Endothelial cell of umbilical vein (primary cell): ENCODE measurements around the gene KDM5C. TPM values are rescaled to one million over a fixed set of nuclear protein-coding genes. Genes with fewer than 3 reads are reported as not detected.

ENCODE experiments used
- BruUV-seq: library from RNA; stranded (reverse); fragments of 400-500 nt; replicated peaks from 2 replicates; lab custom pipeline; 2021; lab: Mats Ljungman, UMichigan
- CTCF ChIA-PET: fragments of 300-600, 350-600 bp; sonication (Branson Sonifier 250); formaldehyde crosslinking; loops from one replicate; lab custom pipeline; 2021; ENCODE audit warnings: antibody characterized with exemption, inconsistent platforms; lab: Charles Lee
- POLR2A ChIA-PET: fragments of 300-600, 350-600 bp; sonication (Branson Sonifier 250); formaldehyde crosslinking; loops from one replicate; lab custom pipeline; 2021; ENCODE audit warnings: antibody characterized with exemption, inconsistent platforms; lab: Charles Lee
- DNase-seq: peaks from one replicate; pipeline ENCODE4 v3.0.0-alpha.2; 2011; ENCODE audit warnings: low read depth, low spot score
- FAIRE-seq: peaks from 2 replicates; lab custom pipeline; 2011; peaks lifted over from hg19 to GRCh38; lab: Jason Lieb, UNC
- H2AFZ ChIP-seq: 2 replicates; pipeline ENCODE4 v1.6.0; 2012; ENCODE audit warnings: low read depth, low read length, control low read depth, inconsistent platforms
- H3K27ac ChIP-seq: 2 replicates; pipeline ENCODE4 v1.5.1; 2011; ENCODE audit warnings: low read depth, mild to moderate bottlenecking, control low read depth, low read length, moderate library complexity; ENCODE audit not compliant: insufficient read depth
- H3K27me3 ChIP-seq, 2 experiments: 2 replicates each; pipeline versions ENCODE4 v1.6.0 to v1.6.1; 2011; ENCODE audit warnings: low read length in 2 of 2, mixed read lengths in 1 of 2; ENCODE audit not compliant: control insufficient read depth in 2 of 2, insufficient read depth in 2 of 2
- H3K36me3 ChIP-seq, 2 experiments: 2 replicates in 1 of 2; 3 replicates in 1 of 2; pipeline ENCODE4 v1.5.1; 2011; ENCODE audit warnings: low read length in 2 of 2, mild to moderate bottlenecking in 1 of 2, moderate library complexity in 1 of 2; ENCODE audit not compliant: control insufficient read depth in 2 of 2, insufficient read depth in 2 of 2; ENCODE audit errors: extremely low read depth in 1 of 2
- H3K4me1 ChIP-seq: 3 replicates; pipeline ENCODE4 v1.5.1; 2011; ENCODE audit warnings: mild to moderate bottlenecking, low read length; ENCODE audit not compliant: control insufficient read depth, insufficient read depth; ENCODE audit errors: extremely low read depth
- H3K4me2 ChIP-seq: 2 replicates; pipeline ENCODE4 v1.6.1; 2011; ENCODE audit warnings: low read length, control low read depth, mixed read lengths; ENCODE audit not compliant: insufficient read depth
- H3K4me3 ChIP-seq, 3 experiments: fragments of 200-600 bp in 1 of 3; sonication (generic), shearing (Covaris generic) in 1 of 3; replicated peaks in 1 of 3; 2 replicates each; pipeline ENCODE4 v1.5.1; 2011 to 2016; ENCODE audit warnings: control low read depth in 3 of 3, low read length in 3 of 3, mild to moderate bottlenecking in 2 of 3, inconsistent platforms in 1 of 3, low read depth in 1 of 3, moderate library complexity in 1 of 3; ENCODE audit not compliant: insufficient read depth in 1 of 3
- H3K79me2 ChIP-seq: 2 replicates; pipeline ENCODE4 v1.6.0; 2012; ENCODE audit warnings: low read length, inconsistent platforms; ENCODE audit not compliant: control insufficient read depth, insufficient read depth
- H3K9ac ChIP-seq: replicated peaks from 2 replicates; pipeline ENCODE3; 2011; ENCODE audit warnings: low read length, control low read depth; ENCODE audit not compliant: insufficient read depth; ENCODE audit errors: extremely low read depth
- H3K9me1 ChIP-seq: replicated peaks from 3 replicates; pipeline ENCODE4 v1.6.0; 2011; ENCODE audit warnings: mild to moderate bottlenecking, low read length; ENCODE audit not compliant: control insufficient read depth, insufficient read depth; ENCODE audit errors: extremely low read depth
- H3K9me3 ChIP-seq: replicated peaks from 2 replicates; pipeline ENCODE4 v1.5.1; 2012; ENCODE audit warnings: low read length, inconsistent platforms; ENCODE audit not compliant: control insufficient read depth, insufficient read depth
- H4K20me1 ChIP-seq: replicated peaks from 2 replicates; pipeline ENCODE3; 2011; ENCODE audit warnings: mild to moderate bottlenecking, low read length; ENCODE audit not compliant: control insufficient read depth, insufficient read depth; ENCODE audit errors: extremely low read depth
- CTCF ChIP-seq, 2 donors: IDR thresholded peaks; 1 replicate in 1 of 2; 2 replicates in 1 of 2; pipeline ENCODE4 v1.5.1; 2011; ENCODE audit warnings: low read length in 2 of 2, mild to moderate bottlenecking in 2 of 2, moderate library complexity in 2 of 2, control low read depth in 1 of 2, inconsistent platforms in 1 of 2, low read depth in 1 of 2; ENCODE audit not compliant: insufficient read depth in 1 of 2; ENCODE audit errors: extremely low read depth in 1 of 2
- EZH2 ChIP-seq: IDR thresholded peaks from 2 replicates; pipeline ENCODE4 v1.6.1; 2012; ENCODE audit warnings: borderline replicate concordance, low read depth, mild to moderate bottlenecking, moderate library complexity, low read length, inconsistent platforms; ENCODE audit not compliant: severe bottlenecking
- FOS ChIP-seq: IDR thresholded peaks from 2 replicates; pipeline ENCODE4 v1.6.1; 2011; ENCODE audit warnings: mild to moderate bottlenecking, low read length, moderate library complexity, borderline replicate concordance; ENCODE audit not compliant: insufficient read depth
- GATA2 ChIP-seq: IDR thresholded peaks from 2 replicates; pipeline ENCODE4 v1.7.0; 2011; ENCODE audit warnings: low read depth, mild to moderate bottlenecking, moderate library complexity, mixed read lengths, low read length; ENCODE audit not compliant: insufficient read length, insufficient read depth
- JUN ChIP-seq: IDR thresholded peaks from 2 replicates; pipeline ENCODE4 v1.6.1; 2011; ENCODE audit warnings: borderline replicate concordance, low read depth; ENCODE audit not compliant: insufficient read length, insufficient read depth
- MAX ChIP-seq: IDR thresholded peaks from 2 replicates; pipeline ENCODE4 v1.6.1; 2011; ENCODE audit not compliant: insufficient read depth, insufficient read length
- MYC ChIP-seq: IDR thresholded peaks from one replicate; pipeline ENCODE4 v1.6.1; 2011; ENCODE audit warnings: mild to moderate bottlenecking, low read depth, low read length
- POLR2A ChIP-seq: IDR thresholded peaks from 2 replicates; pipeline ENCODE4 v1.6.1; 2012; ENCODE audit warnings: low read depth, mild to moderate bottlenecking, control low read depth, low read length
- POLR2AphosphoS5 ChIP-seq: IDR thresholded peaks from 2 replicates; pipeline ENCODE4 v1.6.1; 2012; ENCODE audit warnings: low read depth, mild to moderate bottlenecking, control low read depth, low read length, moderate library complexity; ENCODE audit not compliant: insufficient read depth
- dilution Hi-C: fragments of 300-500 bp; cut with MboI; formaldehyde crosslinking; loops from one replicate; pipeline ENCODE4 v1.15.0; 2019; ENCODE audit warnings: low sequenced_read_pairs; ENCODE audit not compliant: extremely low pct_ligation_motif_present
- intact Hi-C: fragments of 100-400 bp; cut with micrococcal nuclease; formaldehyde crosslinking; loops from one replicate; pipeline ENCODE4 v1.10.0; 2022
- polyA plus RNA-seq, 4 experiments: library from polyadenylated mRNA; depleted of rRNA in 3 of 4; stranded (reverse) in 3 of 4; unstranded in 1 of 4; fragments of >200 nt; gene quantifications; 2 replicates each; pipeline versions ENCODE4 v1.2.1 to v1.2.3, GENCODE V29; 2011 to 2012; ENCODE audit warnings: missing spikeins in 1 of 4
- total RNA-seq: library from RNA; stranded (reverse); gene quantifications from 2 replicates; pipeline ENCODE4 v1.2.3, GENCODE V29; 2021

KDM5C gene
- total and polyA plus RNA-seq, 2 donors (not counting 3 experiments of a cell fraction or from before 2014, with no cell fraction given) = 44.7 to 78.7 TPM

GRCh38 chrX:53195401-53195800, 29.6 kb downstream of the KDM5C start:
- TF ChIP-seq EZH2 = no peak
- no peak for TF ChIP-seq POLR2A
- no peak for TF ChIP-seq FOS
- Histone ChIP-seq H4K20me1 (no peaks in the 10 kb centered on the region), H3K27ac (no peak overlapping the region), H3K4me2 (no peak overlapping the region), H3K4me3 (no peak overlapping the region), H3K79me2 (no peaks in the 10 kb centered on the region), H3K9ac (no peak overlapping the region), H2AFZ (no peak overlapping the region), H3K27me3 (no peaks in the 10 kb centered on the region), H3K4me1 (no peaks in the 10 kb centered on the region), H3K9me1 (no peaks in the 10 kb centered on the region), H3K9me3 (no peaks in the 10 kb centered on the region), H3K36me3 (peaks cover 3 to 40% of the 10 kb centered on the region in 2 experiments)
- FAIRE-seq (no peak), DNase-seq (no peak)
- intact Hi-C loops (no loop called here), dilution Hi-C loops (no loop called here)
- BruUV-seq = no TSS peak
- CTCF ChIA-PET = no interaction called here
- POLR2A ChIA-PET = no interaction called here

- intact Hi-C loops (no loop called here), dilution Hi-C loops (no loop called here)
- Histone ChIP-seq H3K9me3 (no peaks in the 10 kb centered on the region), H3K36me3 (peaks cover 3 to 42% of the 10 kb centered on the region in 2 experiments), H3K9ac (no peak overlapping the region), H3K4me1 (no peaks in the 10 kb centered on the region), H3K27me3 (no peaks in the 10 kb centered on the region), H3K4me3 (no peak overlapping the region), H3K9me1 (no peaks in the 10 kb centered on the region), H3K4me2 (no peak overlapping the region), H4K20me1 (no peaks in the 10 kb centered on the region), H2AFZ (no peak overlapping the region), H3K79me2 (no peaks in the 10 kb centered on the region), H3K27ac (no peak overlapping the region)
- no TSS peak for BruUV-seq
- no peak for DNase-seq
- CTCF ChIA-PET = no interaction called here
- POLR2A ChIA-PET = no interaction called here
- no peak for FAIRE-seq
- TF ChIP-seq GATA2 = no peak
- no peak for TF ChIP-seq JUN
- TF ChIP-seq EZH2 = no peak
- no peak for TF ChIP-seq POLR2AphosphoS5
- TF ChIP-seq CTCF (IDR thresholded peaks at IDR 0.05; ENCODE audit: extremely low read depth in 1 of 2, insufficient read depth in 1 of 2, low read depth in 1 of 2, low read length in 2 of 2) = no peak
- TF ChIP-seq FOS = no peak
- TF ChIP-seq POLR2A = no peak
- TF ChIP-seq MYC = no peak
- TF ChIP-seq MAX = no peak
Measured at GRCh38 chrX:53194308-53194707, 30.7 kb downstream of the KDM5C start.
